Measurements from ENCODE around the gene CD300E.

- TF ChIP-seq, protein P1, sequence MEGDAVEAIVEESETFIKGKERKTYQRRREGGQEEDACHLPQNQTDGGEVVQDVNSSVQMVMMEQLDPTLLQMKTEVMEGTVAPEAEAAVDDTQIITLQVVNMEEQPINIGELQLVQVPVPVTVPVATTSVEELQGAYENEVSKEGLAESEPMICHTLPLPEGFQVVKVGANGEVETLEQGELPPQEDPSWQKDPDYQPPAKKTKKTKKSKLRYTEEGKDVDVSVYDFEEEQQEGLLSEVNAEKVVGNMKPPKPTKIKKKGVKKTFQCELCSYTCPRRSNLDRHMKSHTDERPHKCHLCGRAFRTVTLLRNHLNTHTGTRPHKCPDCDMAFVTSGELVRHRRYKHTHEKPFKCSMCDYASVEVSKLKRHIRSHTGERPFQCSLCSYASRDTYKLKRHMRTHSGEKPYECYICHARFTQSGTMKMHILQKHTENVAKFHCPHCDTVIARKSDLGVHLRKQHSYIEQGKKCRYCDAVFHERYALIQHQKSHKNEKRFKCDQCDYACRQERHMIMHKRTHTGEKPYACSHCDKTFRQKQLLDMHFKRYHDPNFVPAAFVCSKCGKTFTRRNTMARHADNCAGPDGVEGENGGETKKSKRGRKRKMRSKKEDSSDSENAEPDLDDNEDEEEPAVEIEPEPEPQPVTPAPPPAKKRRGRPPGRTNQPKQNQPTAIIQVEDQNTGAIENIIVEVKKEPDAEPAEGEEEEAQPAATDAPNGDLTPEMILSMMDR (CRISPR knock-in tag; IDR thresholded peaks at IDR 0.05) = no peak
- TF ChIP-seq ELF1 (CRISPR knock-in tag; IDR thresholded peaks at IDR 0.05) (no peak), PHF21A (CRISPR knock-in tag; IDR thresholded peaks at IDR 0.05) (no peak), TSC22D2 (CRISPR knock-in tag; IDR thresholded peaks at IDR 0.05; ENCODE audit: borderline replicate concordance) (no peak), ZNF274 (CRISPR knock-in tag; IDR thresholded peaks at IDR 0.05) (no peak), TOE1 (CRISPR knock-in tag; IDR thresholded peaks at IDR 0.05) (no peak), YY1 (IDR thresholded peaks at IDR 0.05; ENCODE audit: insufficient read depth, insufficient replicate concordance, low read depth, low read length) (no peak), NPAS2 (CRISPR knock-in tag; IDR thresholded peaks at IDR 0.05; ENCODE audit: borderline replicate concordance) (no peak), KDM1A (CRISPR knock-in tag; IDR thresholded peaks at IDR 0.05) (no peak), ATF6 (CRISPR knock-in tag; conservative IDR thresholded peaks at IDR 0.05) (no peak)
- TF ChIP-seq, protein P2, sequence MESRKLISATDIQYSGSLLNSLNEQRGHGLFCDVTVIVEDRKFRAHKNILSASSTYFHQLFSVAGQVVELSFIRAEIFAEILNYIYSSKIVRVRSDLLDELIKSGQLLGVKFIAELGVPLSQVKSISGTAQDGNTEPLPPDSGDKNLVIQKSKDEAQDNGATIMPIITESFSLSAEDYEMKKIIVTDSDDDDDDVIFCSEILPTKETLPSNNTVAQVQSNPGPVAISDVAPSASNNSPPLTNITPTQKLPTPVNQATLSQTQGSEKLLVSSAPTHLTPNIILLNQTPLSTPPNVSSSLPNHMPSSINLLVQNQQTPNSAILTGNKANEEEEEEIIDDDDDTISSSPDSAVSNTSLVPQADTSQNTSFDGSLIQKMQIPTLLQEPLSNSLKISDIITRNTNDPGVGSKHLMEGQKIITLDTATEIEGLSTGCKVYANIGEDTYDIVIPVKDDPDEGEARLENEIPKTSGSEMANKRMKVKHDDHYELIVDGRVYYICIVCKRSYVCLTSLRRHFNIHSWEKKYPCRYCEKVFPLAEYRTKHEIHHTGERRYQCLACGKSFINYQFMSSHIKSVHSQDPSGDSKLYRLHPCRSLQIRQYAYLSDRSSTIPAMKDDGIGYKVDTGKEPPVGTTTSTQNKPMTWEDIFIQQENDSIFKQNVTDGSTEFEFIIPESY (CRISPR knock-in tag; IDR thresholded peaks at IDR 0.05) = no peak
Observed at GRCh38 chr17:74606050-74606449, 17.5 kb downstream of the CD300E start.

Measured in HepG2 (cell line).